AG04449 (cell line): Measurements from ENCODE around the gene ICE2.

Experiments used
- CTCF ChIA-PET: fragments of 350-600 bp; formaldehyde crosslinking; extraction: SDS; loops from one replicate; lab custom pipeline; 2021; ENCODE audit warnings: antibody characterized with exemption; lab: Yijun Ruan, JAX
- POLR2A ChIA-PET: fragments of 400-600, 350-600 bp; formaldehyde crosslinking; extraction: SDS; loops from one replicate; lab custom pipeline; 2020; ENCODE audit warnings: antibody characterized with exemption, inconsistent platforms; lab: Yijun Ruan, JAX
- DNase-seq: peaks from one replicate; pipeline ENCODE4 v3.0.0-alpha.2; 2010; ENCODE audit warnings: low read depth, low spot score
- H3K4me3 ChIP-seq: 2 replicates; pipeline ENCODE4 v1.5.1; 2011; ENCODE audit warnings: low read depth, mild to moderate bottlenecking, control low read depth, low read length
- TF ChIP-seq, protein P1 (sequence below): IDR thresholded peaks from one replicate; pipeline ENCODE4 v1.5.1; 2011; ENCODE audit warnings: mild to moderate bottlenecking, moderate library complexity, low read length, control low read depth, inconsistent platforms; ENCODE audit not compliant: insufficient read depth; ENCODE audit errors: missing control alignments

The ICE2 gene

DNA sequence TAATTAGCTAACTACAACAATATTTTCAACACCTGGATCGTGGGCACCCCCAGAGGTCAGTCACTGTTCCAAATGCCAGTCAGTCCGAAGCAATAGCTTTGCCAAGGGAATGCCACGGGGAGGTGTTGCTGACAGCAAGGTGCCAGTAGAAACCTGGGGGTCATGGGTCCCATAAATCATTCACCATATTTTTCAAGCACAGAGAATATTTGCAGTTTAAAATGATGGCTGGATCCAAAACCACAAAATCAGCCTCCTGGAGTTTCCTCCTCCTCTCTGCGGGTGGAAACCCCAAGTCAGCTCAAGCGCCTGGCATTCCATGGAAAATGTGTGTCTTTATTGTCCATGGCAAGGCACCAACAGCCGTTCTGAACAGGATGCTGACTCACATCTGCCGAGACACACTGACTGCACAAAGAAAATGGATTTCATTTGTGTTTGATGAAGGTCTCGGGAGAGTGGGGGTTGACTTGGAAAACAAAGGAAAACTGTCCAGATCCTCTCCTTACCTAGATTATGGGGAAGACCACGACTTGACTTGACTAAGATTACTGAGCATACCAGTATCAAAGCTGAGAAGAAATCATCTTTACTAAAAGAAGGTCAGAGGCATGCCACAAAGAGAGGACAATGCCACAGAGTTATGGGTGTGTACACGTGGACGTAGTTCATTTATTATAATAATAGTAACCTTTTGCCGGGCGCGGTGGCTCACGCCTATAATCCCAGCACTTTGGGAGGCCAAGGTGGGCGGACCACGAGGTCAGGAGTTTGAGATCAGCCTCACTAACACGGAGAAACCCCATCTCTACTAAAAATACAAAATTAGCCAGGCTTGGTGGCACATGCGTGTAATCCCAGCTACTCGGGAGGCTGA lies 107.5 kb downstream of the ICE2 start:
- DNase-seq: peak; percentile 92
- TF ChIP-seq, protein P1, sequence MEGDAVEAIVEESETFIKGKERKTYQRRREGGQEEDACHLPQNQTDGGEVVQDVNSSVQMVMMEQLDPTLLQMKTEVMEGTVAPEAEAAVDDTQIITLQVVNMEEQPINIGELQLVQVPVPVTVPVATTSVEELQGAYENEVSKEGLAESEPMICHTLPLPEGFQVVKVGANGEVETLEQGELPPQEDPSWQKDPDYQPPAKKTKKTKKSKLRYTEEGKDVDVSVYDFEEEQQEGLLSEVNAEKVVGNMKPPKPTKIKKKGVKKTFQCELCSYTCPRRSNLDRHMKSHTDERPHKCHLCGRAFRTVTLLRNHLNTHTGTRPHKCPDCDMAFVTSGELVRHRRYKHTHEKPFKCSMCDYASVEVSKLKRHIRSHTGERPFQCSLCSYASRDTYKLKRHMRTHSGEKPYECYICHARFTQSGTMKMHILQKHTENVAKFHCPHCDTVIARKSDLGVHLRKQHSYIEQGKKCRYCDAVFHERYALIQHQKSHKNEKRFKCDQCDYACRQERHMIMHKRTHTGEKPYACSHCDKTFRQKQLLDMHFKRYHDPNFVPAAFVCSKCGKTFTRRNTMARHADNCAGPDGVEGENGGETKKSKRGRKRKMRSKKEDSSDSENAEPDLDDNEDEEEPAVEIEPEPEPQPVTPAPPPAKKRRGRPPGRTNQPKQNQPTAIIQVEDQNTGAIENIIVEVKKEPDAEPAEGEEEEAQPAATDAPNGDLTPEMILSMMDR: no peak
- CTCF ChIA-PET: interaction anchor here (0.8 to 1.2 kb wide), 3 partner anchors 13 to 72 kb away, joined by 3 read pairs; no protein-coding TSS in a partner anchor
- H3K4me3 ChIP-seq: no peak overlapping the region
- POLR2A ChIA-PET: interaction anchor here (1.0 to 3.5 kb wide), 5 partner anchors 10 to 31 kb away, joined by 3 to 17 read pairs (median 8); no protein-coding TSS in a partner anchor

DNA sequence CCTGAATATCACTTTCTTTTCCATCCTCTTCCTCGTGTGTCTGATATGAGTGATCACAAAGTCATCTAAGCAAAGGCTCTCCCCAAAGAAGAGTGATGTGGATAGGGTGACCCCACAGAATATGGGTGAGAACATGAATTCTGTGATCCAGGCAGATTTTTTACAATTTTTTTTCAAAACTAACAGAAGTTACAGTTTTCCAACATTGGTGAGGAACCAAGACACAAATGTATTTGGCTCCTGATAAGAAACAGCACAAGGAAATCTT lies 108.1 kb downstream of the ICE2 start:
- no peak overlapping the region for H3K4me3 ChIP-seq
- POLR2A ChIA-PET: interaction anchor here (1.0 to 3.5 kb wide), 5 partner anchors 10 to 32 kb away, joined by 3 to 17 read pairs (median 8); no protein-coding TSS in a partner anchor
- DNase-seq: no peak
- CTCF ChIA-PET: interaction anchor here (0.8 to 1.2 kb wide), 2 partner anchors 13 to 44 kb away, joined by 3 read pairs; no protein-coding TSS in a partner anchor
- TF ChIP-seq, protein P1: no peak

DNA sequence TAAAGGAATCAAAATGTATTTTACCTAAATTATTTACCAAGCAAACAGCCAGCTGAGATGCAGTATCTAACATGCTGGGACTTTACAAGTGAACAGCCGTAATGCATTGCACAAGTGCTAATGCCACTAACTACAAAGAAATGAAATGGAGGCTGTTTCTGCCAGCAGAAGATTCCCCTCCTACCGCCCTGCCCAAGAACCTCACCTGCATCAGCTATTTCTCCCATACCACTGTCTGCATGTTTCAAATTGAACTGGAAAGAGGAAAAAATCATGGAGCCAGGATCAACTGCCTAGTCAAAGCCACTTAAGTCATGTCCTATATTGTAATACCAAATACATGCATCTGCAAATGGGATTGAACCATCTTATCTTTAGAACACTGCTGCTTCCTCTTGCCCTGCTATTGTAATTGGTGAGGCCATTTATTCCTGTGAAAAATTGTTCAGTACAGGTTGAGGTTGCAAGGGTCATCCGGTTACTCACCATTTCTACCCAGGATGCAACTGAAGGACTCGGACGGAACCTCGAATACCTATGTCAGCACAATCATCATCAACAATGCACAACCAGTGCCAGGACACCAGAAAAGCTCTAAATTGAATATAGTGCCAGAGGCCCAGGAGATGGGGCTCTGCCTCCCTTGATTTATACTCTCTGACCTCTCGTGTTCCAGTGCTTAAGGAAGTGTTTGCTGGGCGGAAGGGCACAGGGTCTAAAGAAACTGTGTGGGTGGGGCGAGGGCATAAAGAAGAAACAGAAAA lies 108.7 kb downstream of the ICE2 start:
- CTCF ChIA-PET: interaction anchor here (1.2 kb wide), 1 partner anchor 44 kb away, joined by 3 read pairs; no protein-coding TSS in a partner anchor

DNA sequence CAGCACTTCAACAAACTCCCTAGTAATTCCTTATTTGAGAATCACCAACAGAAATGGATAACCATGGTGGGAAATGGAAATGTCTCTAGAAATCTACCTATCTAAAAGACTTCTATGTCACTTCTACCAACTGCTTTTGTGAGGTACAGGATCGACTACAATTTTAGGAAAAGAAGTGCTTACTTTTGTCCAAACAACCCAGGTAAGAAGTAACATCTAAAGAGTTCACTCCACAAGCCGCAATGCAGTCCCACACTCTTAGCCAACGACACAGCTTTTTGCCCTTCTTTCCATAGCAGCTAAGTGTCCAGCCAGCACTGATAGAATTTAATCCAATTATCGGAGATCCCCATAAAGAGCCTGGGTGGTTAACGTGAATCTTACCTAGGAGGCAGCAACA lies 109.2 kb downstream of the ICE2 start:
- ChIA-PET CTCF (no interaction called here), POLR2A (interaction anchor here (0.5 to 3.5 kb wide), 3 partner anchors 26 to 32 kb away, joined by 3 to 17 read pairs (median 6); partner anchors contain the start of gene ANXA2)
- TF ChIP-seq, protein P1: no peak
- no peak overlapping the region for H3K4me3 ChIP-seq
- DNase-seq: no peak

More for the DNA sequence above, 108.7 kb downstream of the ICE2 start:
- POLR2A ChIA-PET: interaction anchor here (1.5 to 3.5 kb wide), 4 partner anchors 11 to 32 kb away, joined by 6 to 17 read pairs (median 12); partner anchors contain the start of gene ANXA2
- DNase-seq: no peak
- H3K4me3 ChIP-seq: no peak overlapping the region
- TF ChIP-seq, protein P1: no peak
